Measurements from ENCODE around the gene OPCML.

OPCML gene

GRCh38 chr11:132686886-132687285 lies 845.4 kb downstream of the OPCML start:
- DNase-seq: no peak

GRCh38 chr11:132685174-132685611 lies 847.1 kb downstream of the OPCML start:
- no peak for DNase-seq

- DNase-seq: no peak
Measured at GRCh38 chr11:132683602-132684001, 848.7 kb downstream of the OPCML start.

- no peak for DNase-seq
Measured at GRCh38 chr11:132681971-132682370, 850.3 kb downstream of the OPCML start.

GRCh38 chr11:132680584-132680983 lies 851.7 kb downstream of the OPCML start:
- DNase-seq: no peak

GRCh38 chr11:132674151-132674550 lies 858.1 kb downstream of the OPCML start:
- DNase-seq: no peak

- DNase-seq: no peak
Measured at GRCh38 chr11:132671851-132672370, 860.4 kb downstream of the OPCML start.

GRCh38 chr11:132670921-132671675 lies 861.2 kb downstream of the OPCML start:
- no peak for DNase-seq

GRCh38 chr11:132669949-132670348 lies 862.4 kb downstream of the OPCML start:
- no peak for DNase-seq

- no peak for DNase-seq
Measured at GRCh38 chr11:132665205-132665604, 867.1 kb downstream of the OPCML start.

GRCh38 chr11:132658696-132659095 lies 873.6 kb downstream of the OPCML start:
- DNase-seq: no peak

GRCh38 chr11:132658004-132658403 lies 874.3 kb downstream of the OPCML start:
- DNase-seq: no peak

GRCh38 chr11:132655187-132655855 lies 877.0 kb downstream of the OPCML start:
- no peak for DNase-seq

GRCh38 chr11:132653237-132653636 lies 879.1 kb downstream of the OPCML start:
- no peak for DNase-seq

GRCh38 chr11:132650969-132651720 lies 881.2 kb downstream of the OPCML start:
- DNase-seq: no peak

- no peak for DNase-seq
Measured at GRCh38 chr11:132649277-132649676, 883.0 kb downstream of the OPCML start.

- DNase-seq: no peak
Measured at GRCh38 chr11:132648851-132649250, 883.5 kb downstream of the OPCML start.

GRCh38 chr11:132646890-132647289 lies 885.4 kb downstream of the OPCML start:
- no peak for DNase-seq

GRCh38 chr11:132644520-132645239 lies 887.6 kb downstream of the OPCML start:
- peak; percentile 99 for DNase-seq

GRCh38 chr11:132643239-132643638 lies 889.1 kb downstream of the OPCML start:
- DNase-seq: no peak

- no peak for DNase-seq
Measured at GRCh38 chr11:132640952-132641351, 891.3 kb downstream of the OPCML start.

- no peak for DNase-seq
Measured at GRCh38 chr11:132639986-132640385, 892.3 kb downstream of the OPCML start.

GRCh38 chr11:132639403-132639802 lies 892.9 kb downstream of the OPCML start:
- no peak for DNase-seq
